Cerebellar cortex (tissue), 1 donor: ENCODE data around the gene ANKRD11.
"Not testable (repeated sequence)": the region's sequence is repeated elsewhere in the genome, so short reads cannot be mapped to it uniquely, and the experiment has no call there.

Experiments
- DNase-seq: peaks from one replicate; pipeline ENCODE4 v3.0.0-alpha.2; 2015; ENCODE audit warnings: low spot score

ANKRD11 gene

DNA sequence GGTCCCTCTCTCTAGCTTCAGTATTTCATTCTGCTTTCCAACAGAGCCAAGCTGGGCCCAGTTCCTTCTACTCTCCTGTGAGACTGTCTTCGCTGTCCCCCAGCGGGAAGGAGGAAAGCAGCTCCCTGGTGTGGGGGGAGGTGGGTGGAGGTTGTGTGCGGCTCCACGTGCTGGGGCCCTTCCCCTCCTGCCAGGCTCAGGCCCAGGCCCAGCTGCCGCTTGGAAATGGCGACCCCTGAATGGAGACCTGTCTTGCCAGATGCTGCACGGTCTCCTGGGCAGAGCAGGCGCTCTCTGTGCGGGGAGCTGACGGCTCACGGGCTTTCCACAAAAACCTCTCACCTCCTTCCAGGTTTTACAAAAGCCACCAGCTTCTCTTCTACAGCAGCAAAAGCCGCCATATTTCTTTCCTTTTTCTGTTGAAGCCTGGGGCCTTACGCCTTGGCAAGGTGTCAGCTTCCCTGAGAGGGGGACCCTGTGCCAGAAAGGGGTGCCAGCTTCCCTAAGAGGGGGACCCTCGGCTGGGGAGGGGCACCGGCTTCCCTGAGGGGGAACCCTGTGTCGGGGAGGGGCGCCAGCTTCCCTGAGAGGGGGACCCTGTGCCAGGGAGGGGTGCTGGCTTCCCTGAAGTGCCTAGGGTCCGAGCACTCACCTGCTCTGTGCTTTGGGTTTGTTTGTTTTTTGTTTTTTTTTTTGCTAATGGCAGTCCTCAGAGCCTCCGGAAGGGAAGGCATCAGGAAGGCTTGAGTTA is 225.4 kb downstream of the ANKRD11 start:
- DNase-seq, result no peak

DNA sequence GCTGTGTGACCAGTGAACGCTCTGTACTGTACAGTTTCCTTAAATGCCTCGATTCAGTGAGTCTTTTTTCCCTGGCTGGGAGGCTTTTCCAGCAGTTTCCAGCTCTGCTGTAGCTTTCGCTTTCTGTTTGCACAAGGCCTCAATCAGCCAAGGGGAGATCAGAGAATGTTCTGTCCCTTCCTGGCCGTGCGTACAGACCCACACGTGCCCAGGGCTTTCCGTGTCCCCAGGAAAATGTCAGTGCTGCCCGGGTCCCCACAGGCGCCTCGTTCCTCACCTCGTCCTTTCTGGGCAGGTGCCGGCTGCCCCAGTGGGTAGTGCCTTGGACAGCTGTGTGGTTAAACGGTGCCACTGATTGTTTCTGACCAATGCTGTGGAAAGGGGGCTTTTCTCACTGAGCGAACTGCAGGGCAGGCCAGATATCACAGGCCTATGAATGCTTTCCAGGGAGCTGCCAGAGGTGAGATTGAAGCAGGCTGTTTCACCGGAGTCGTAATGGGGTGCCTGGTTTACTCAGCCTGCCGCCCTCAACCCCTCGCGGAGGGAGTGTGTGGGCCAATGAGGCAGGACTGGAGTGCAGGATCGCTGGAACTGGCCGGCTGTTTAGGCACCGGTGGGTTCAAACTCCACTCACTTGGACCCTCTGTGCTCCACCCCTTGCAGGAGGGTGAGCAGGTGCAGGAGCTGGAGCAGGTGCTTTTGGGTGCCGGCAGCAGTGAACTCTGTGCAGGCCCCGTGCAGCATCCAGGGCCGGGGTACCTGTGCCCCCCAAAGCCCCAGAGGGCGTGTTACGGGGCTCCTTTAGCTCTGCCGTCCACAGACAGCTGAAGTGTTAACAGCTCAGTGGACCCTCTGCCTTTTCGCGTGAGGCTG is 228.4 kb downstream of the ANKRD11 start:
- DNase-seq, result no peak

DNA sequence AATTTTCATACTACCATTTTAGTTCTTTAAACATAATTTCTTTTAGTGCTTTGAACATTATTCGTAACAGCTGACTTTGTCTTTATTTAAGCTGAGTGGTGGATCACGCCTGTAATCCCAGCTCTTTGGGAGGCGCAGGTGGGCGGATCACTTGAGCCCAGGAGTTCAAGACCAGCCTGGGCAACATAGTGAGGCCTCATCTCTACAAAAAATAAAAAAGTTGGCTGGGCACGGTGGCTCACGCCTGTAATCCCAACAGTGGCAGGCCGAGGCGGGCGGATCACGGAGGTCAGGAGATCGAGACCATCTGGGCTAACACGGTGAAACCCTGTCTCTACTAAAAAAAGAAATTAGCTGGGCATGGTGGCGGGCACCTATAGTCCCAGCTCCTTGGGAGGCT is 230.5 kb downstream of the ANKRD11 start:
- not testable (repeated sequence) for DNase-seq

DNA sequence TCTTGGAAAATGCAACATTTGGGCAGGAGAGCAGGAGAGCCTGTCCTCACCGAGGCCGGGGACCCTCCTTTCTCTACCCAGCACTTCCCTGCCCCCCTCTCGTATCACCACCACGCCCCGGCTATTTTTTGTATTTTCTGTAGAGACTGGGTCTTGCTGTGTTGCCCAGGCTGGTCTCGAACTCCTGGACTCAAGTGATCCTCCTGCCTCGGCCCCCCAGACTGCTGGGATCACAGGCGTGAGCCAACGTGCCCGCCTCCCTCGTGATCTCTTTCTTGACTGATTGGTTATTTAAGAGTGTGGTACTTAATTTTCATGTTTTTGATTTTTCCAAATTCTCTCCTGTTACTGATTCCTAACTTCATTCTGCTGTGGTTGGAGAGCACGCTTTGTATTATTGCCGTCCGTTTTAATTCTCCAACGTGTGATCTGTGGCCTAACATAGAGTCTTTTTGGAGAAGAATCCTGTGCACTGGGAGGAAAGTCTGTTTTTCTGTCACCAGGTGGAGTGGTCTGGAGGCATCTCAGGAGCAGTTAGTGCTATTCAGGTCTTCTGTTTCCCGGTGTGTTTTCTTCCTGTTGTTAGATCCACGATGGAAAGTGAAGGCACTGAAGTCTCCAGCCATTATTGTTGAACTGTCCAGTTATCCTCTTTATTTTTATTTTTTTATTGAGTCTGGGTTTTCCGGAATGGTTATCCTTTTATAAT is 232.4 kb downstream of the ANKRD11 start:
- peak; percentile 48 for DNase-seq

DNA sequence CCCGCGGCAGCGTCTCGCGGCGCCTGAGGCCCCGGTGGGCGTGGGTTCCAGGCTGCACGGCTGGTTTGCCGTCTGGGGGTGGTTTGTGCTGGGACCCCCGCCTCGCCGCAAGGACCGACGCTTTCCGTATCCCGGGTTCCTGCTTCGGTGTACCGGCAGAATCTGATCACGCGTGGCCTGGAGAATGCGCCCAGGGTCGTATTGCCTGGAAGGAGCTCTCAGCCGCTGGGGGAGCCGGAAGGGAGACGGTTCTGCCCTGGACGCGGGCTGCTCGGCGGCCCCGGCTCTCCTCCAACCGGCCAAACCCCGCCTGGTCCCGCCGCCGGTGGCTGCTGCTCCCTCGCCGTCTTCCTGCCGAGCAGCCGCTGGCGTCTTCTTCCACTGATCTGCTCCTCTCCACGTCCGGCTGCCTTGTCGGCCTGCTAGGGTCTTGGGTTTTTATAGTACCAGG is 233.1 kb downstream of the ANKRD11 start:
- DNase-seq, result no peak

DNA sequence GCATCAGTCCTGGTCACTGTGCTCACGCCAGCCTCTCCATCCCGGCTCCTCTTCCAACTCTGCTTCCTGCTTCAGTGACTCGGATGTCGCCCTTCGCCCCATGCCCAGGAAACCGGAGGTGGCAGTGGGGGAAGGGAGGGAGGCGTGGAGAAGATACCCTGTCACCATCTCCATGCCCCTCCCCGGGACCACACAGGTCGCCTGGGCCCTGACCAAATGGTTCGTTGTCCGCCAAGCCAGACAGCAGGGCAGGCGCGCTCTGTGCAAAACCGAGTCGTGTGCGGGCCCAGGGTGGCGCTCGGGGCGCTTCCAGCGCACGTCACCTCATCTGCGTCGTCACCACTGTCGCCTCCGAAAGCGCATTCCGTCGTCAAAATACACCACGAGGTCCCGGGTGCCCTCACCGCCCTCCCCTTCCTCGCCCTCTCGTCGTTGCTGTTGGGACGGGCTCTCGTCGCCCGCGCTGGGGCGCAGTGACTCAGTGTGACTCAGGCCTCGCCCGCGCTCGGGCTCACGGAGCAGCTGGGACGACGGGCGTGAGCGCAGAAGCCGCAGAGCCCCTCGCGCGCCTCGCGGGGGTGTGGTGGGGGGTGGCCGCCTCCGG is 233.6 kb downstream of the ANKRD11 start:
- peak; percentile 46 for DNase-seq

DNA sequence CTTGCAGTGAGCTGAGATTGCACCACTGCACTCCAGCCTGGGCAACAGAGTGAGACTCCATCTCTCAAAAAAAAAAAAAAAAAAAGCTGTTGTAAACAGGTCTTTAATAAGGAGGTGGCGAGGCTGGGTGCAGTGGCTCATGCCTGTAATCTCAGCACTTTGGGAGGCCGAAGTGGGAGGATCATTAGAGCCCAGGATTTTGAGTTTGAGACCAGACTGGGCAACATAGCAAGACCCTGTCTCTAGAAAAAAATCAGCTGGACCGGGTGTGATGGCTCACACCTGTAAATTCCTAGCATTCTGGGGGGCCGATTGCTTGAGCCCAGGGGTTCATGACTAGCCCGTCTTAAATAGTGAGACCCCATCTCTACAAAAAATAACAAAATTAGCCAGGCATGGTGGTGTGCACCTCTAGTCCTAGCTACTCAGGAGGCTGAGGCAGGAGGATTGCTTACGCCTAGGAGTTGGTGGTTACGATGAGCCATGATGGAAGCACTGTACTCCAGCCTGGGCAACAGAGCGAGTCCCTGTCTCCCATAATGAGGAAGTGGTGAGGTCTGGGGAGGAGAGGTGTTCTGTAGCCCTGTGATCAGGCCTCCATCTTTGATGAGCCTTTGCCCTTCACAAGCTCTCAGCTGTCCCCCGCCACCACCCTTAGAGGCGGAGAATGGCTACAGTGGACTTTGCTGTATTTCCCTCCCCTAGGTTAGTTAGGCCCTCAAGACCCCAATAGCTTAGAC is 236.6 kb downstream of the ANKRD11 start:
- no peak for DNase-seq

DNA sequence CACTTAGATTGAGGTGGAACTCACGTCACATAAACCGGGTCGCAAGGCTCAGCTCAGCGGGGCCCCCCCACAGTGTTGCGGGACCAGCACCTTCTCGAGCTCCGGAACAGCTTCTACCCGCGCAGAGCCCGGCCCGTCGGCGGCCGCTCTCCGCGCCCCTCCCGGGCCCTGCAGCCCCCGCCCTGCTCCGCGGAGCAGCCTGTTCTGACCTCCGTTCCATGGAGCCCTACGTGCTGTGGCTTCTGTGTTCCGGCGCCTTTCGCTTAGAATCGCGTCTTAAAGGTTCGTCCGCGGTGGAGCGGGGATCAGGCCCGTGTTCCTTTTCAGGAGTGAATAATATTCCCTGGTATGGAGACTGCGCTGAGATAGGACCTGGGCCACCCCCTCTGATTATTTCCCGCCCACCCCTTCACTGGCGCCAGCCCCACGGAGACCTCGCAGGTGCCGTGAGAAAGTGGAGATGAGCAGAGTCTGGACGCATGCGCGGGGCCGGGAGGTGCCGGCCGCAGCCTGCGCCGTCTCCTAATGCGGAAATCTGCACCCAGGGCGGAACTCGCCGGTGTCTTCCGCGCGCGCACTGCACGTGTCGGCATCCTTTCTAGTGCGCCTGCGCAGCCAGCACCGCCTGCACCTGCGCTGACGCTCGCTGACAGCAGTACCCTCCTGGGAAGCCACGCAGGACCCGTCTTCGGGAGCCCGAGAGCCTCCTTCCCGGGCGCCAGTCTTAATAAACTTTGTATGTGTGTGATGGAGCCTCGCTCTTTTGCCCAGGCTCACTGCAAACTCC is 242.0 kb downstream of the ANKRD11 start:
- no peak for DNase-seq

DNA sequence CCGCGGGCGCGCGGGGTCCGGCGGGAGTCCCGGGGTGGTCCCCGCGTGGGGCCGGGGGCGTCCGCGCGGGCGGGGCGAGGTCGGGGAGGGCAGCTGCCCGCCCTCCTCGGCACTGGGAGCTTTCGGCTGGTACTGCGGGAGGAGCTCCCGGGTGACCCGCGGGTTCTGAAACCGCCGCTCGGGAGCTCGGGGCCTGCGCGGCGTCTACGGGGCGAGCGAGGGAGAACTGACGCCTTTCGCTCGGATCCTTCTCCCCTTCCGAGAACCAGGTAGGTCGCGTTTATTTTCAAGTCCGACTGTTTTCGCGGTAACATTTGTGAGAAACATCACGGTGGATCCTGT is 242.7 kb downstream of the ANKRD11 start:
- peak; percentile 20 for DNase-seq

DNA sequence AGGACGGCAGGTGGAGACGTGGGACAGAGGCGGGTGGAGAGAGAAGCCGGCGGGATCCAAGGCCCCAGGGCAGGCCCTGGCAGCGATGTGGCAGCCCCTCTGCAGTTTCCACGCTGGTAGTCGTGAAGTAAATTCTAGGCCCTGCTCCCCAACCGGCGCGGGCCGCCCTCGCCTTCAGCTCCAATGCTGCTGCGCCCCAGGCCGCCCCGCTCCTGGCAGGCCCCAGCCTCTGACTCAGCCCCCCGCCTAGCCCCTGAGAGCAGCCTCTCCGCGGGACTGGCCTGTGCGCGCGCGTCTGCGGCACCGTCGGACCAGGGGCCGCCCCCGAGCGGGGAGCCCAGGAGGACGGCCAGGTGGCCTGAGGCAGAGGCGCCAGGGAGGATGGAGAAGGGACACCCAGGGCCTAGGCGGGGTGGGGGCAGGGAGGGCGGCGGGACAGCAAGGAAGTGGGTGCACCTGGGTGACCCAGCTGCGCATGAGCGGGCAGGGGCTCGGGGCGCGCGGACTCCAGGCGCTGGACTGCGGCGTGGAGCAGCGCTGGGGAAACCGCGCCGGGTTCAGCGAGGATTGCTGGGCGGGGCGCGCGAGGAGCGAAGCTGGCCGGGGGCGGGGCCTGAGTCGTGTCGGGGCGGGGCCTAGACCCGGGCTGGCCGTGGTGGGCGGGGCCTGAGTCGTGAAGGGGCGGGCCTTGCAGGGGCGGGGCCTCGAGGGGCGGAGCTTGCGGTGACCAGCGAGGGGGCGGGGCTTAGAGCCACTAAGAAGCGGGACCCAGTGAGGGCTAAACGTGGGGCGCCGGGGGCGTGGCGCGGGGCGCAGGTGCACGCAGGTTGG is 243.2 kb downstream of the ANKRD11 start:
- DNase-seq, result peak; percentile 85

DNA sequence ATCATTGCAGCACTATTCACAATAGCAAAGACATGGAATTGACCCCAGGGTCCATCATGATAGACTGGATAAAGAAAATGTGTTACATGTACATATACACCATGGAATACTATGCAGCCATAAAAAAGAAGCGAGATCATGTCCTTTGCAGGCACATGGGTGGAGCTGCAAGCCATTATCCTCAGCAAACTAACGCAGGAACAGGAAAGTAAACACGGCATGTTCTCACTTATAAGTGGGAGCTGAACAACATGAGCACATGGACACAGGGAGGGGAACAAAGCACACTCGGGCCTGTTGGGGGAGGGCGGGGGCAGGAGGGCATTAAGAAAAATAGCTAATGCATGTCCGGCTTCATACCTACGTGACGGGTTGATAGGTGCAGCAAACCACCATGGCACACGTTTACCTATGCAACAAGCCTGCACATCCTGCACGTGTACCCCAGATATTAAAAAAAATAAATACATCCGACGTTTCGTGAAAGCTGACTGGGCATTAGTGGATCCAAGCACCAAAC is 243.9 kb downstream of the ANKRD11 start:
- no peak for DNase-seq

DNA sequence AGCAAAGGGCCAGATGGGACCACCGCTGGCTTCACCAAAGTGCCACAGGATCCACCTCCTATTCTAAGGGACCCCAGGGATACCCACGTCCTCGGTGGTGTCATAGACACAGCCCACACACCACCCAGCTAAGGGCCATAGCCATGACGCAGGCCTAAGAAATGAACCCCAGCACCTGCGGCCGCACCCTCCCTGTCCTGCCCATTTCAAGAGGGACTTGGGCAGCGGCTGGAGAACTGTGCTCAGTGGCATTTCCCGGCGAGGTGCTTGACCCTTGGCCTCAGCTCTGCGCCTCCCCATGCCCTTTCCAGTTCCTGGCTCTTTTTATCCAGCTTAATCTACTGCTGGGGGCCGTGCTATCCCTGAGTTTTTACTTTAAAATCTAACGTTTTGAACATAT is 245.6 kb downstream of the ANKRD11 start:
- DNase-seq, result no peak

DNA sequence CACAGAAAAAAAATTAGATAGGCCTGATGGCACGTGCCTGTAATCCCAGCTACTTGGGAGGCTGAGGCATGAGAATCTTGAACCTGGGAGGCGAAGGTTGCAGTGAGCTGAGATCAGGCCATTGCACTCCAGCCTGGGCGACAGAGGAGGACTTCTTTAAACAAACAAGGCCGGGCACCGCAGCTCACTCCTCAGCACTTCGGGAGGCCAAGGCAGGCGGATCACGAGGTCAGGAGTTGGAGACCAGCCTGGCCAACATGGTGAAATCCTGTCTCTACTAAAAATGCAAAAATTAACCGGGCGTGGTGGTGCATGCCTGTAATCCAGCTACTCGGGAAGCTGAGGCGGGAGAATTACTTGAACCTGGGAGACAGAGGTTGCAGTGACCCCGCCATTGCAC is 246.1 kb downstream of the ANKRD11 start:
- not testable (repeated sequence) for DNase-seq

DNA sequence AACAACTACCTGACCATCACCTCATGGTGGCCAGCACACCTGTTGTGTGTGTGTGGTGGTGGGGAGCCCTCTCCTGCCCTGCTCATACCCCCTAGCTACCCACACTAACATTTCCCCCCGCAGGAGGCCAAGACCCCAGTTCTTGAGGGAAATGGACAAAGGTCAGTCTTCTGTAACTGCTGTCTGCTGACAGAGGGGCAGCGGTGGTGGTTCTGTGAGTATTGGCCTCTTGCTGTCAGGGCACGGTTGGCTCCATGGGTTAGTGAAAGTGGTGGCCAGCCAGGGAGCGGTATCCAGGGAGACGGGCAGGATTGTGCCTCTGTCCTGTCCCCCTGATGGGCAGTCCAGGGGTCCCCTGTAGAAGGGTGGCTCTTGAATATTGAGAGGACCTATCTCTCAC is 246.7 kb downstream of the ANKRD11 start:
- no peak for DNase-seq

DNA sequence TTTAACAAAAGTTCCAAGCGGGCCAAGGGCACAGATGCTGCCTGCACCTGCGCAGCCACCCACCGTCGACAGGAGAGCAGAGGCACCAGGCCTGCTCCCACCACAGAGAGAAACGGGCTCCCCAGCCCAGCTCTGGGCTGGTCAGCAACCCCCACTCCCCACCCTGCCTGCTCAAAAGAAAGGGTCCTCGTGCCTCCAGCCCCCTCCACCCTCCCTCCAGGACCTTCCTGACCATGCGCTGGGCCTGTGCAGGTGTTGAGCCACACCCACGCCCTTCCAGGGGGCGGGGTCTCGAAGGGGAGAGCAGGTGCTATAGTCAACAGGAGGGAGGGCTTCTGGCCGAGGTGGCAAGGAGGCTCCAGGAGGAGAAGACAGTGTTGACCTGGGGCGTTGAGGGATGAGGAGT is 247.6 kb downstream of the ANKRD11 start:
- DNase-seq, result no peak

DNA sequence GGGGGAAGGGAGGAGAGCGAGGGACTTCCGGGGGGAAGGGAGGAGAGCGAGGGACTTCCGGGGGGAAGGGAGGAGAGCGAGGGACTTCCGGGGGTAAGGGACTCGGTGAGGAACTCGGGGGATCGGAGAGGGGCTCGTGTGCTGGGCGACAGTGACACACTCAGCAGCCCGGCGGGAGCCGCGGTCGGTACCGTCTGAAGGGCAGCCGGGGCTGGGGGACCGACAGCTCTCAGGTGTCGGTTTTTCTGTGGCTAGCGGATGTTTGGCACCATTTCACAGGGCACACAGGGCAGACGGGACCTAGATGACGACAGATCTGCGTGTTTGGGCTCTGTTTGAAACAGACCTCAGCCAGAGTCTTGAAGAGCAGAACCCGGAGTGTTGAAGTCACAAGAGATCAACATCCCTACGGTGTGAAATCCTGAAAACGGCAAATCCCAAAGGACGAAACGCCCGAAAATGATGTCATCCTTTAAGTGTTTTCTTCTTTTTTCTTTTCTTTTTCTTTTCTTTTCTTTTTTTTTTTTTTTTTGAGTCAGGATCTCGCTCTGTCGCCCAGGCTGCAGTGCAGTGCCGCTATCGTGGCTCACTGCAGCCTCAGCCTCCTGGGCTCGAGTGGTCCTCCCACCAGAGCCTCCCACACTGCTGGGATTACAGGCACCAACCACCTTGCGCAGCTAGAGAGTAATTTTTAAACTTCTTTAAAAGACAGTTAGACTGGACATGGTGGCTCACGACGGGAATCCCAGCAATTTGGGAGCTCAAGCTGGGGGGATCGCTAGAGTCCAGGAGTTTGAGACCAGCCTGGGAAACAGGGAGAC is 249.0 kb downstream of the ANKRD11 start:
- peak; percentile 84 for DNase-seq

DNA sequence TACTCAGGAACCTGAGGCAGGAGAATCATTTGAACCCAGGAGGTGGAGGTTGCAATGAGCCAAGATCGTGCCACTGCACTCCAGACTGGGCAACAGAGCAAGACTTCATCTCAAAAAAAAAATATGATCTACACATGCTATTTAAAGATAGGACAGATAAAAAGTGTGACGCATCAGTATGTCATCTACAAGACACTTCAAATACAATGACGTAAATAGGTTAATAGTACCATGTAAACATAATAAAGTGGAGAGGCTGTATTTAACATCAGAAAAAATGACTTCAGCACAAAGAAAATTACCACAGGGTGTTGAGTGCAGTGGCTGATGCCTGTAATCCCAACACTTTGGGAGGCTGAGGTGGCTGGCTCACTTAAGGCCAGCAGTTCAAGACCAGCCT is 252.6 kb downstream of the ANKRD11 start:
- DNase-seq, result no peak

DNA sequence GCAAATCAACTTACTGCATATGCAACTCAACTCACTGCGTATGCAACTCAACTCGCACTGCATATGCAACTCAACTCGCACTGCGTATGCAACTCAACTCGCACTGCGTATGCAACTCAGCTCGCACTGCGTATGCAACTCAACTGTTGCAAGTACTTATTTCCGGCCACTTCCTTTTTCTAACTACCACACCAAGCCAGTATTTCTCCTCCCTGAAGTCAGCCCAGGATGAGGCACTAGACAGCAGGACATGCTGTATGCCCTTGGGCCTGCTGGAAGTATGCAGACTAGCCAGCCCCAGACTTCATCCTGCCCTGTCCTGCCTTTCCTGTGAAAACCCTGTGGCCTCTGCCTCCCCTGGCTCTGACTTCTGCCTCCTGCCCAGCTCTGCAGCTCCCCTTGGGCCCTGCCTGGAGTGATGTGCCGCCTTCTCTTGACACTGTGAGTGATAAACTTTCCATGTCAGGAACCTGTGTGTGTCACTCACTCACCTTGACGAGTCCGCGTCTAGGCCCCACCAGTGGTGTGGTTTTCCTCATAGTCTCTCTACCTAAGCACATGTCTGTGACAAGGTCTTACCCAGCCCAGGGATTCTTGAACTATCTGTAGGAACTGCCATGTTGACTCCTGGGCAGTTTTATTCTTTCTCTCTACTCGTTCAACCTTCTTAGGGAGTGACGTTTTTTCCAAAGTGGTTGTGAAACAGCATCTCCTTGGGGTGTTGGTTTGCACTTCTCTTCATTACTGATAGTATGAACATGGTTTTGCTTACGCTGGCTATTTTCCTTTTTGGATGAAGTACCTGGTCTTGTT is 256.5 kb downstream of the ANKRD11 start:
- no peak for DNase-seq
